Smooth muscle cell (in vitro differentiated cells): ENCODE measurements around the gene NME2. TPM values are rescaled to one million over a fixed set of nuclear protein-coding genes. Genes with fewer than 3 reads are reported as not detected.

Source experiments
- DNase-seq: peaks from one replicate; lab custom pipeline; 2025; ENCODE audit not compliant: unreplicated experiment; lab: John Stamatoyannopoulos, UW
- H2AFZ ChIP-seq: fragments of 200-600 bp; sonication (generic); 2 replicates; pipeline ENCODE4 v1.6.0; 2016; ENCODE audit warnings: antibody characterized with exemption, low read depth, mild to moderate bottlenecking
- H3F3A ChIP-seq: fragments of 200-600 bp; sonication (generic); 2 replicates; pipeline ENCODE4 v1.6.0; 2017; ENCODE audit warnings: antibody characterized with exemption, low read depth
- H3K27ac ChIP-seq: fragments of 200-600 bp; sonication (generic); 2 replicates; pipeline ENCODE4 v1.5.1; 2016; ENCODE audit warnings: low read depth, mild to moderate bottlenecking
- H3K27me3 ChIP-seq: fragments of 200-600 bp; sonication (generic); 2 replicates; pipeline ENCODE4 v1.6.1; 2016; ENCODE audit warnings: low read depth, mild to moderate bottlenecking
- H3K36me3 ChIP-seq: fragments of 200-600 bp; sonication (generic); 2 replicates; pipeline ENCODE4 v1.5.1; 2016; ENCODE audit warnings: low read depth
- H3K4me1 ChIP-seq: fragments of 200-600 bp; sonication (generic); 2 replicates; pipeline ENCODE4 v1.5.1; 2016; ENCODE audit warnings: low read depth
- H3K4me2 ChIP-seq: fragments of 200-600 bp; sonication (generic); 2 replicates; pipeline ENCODE4 v1.6.0; 2016; ENCODE audit warnings: mild to moderate bottlenecking
- H3K4me3 ChIP-seq: fragments of 200-600 bp; sonication (generic); 2 replicates; pipeline ENCODE4 v1.5.1; 2016; ENCODE audit warnings: mild to moderate bottlenecking
- H3K79me2 ChIP-seq: fragments of 200-600 bp; sonication (generic); 2 replicates; pipeline ENCODE4 v1.6.0; 2016; ENCODE audit warnings: low read depth, mild to moderate bottlenecking
- H3K9ac ChIP-seq: fragments of 200-600 bp; sonication (generic); 2 replicates; pipeline ENCODE4 v1.6.0; 2016; ENCODE audit warnings: low read depth
- H3K9me3 ChIP-seq: fragments of 200-600 bp; sonication (generic); replicated peaks from 2 replicates; pipeline ENCODE4 v1.5.1; 2016; ENCODE audit warnings: low read depth
- H4K20me1 ChIP-seq: fragments of 200-600 bp; sonication (generic); 2 replicates; pipeline ENCODE4 v1.6.0; 2016; ENCODE audit warnings: low read depth
- WGBS: methylation state at CpG from one replicate; pipeline ENCODE4 v1.1.7; 2016; ENCODE audit warnings: low lambda C conversion rate; 5-methylcytosine and 5-hydroxymethylcytosine counted together
- polyA plus RNA-seq: library from polyadenylated mRNA; unstranded; fragments of >200 nt; fragmentation: Nextera tagmentation; extraction: Ambion mirVana; gene quantifications from 2 replicates; pipeline ENCODE4 v1.2.1, GENCODE V29; 2016
- total RNA-seq: library from RNA; depleted of rRNA; stranded (reverse); fragments of >200 nt; gene quantifications from 2 replicates; pipeline ENCODE4 v1.2.3, GENCODE V29; 2014
- TF ChIP-seq, protein P1 (sequence below): fragments of 200-600 bp; sonication (generic); IDR thresholded peaks from 2 replicates; pipeline ENCODE4 v1.5.1; 2017; ENCODE audit warnings: borderline replicate concordance, mild to moderate bottlenecking, antibody characterized with exemption; ENCODE audit not compliant: insufficient read depth, poor library complexity, severe bottlenecking

The NME2 gene
- total and polyA plus RNA-seq, 2 experiments from 2014 or later: 496 to 675 TPM

DNA sequence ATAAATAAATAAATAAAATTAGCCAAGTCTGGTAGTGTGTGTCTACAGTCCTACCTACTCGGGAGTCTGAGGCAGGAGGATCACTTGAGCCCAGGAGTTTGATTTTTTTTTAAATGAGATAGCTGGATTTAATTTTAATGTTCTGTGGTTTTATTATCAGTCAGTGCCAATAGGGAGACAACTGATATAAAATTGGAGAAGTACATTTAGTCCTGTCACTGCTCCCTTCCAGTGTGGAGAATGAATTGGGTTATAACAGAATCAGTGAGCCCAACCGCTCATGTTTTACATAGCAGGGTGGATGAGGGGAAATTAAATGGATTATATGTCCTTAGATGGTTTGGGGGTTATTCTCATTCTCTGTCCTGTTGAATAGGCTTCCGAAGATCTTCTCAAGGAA lies 6.6 kb upstream of the NME2 start:
- Histone ChIP-seq H3K4me3 (no peak overlapping the region), H3K4me2 (no peak overlapping the region), H3K36me3 (peaks cover 10% of the 10 kb centered on the region), H3K9me3 (no peaks in the 10 kb centered on the region), H3K27me3 (no peaks in the 10 kb centered on the region), H2AFZ (no peak overlapping the region), H3K79me2 (peaks cover 35% of the 10 kb centered on the region), H3F3A (no peaks in the 10 kb centered on the region), H4K20me1 (no peaks in the 10 kb centered on the region), H3K9ac (no peak overlapping the region), H3K27ac (no peak overlapping the region), H3K4me1 (peaks cover 5% of the 10 kb centered on the region)
- DNase-seq: no peak
- 98% methylated on average over 3 of the region's 3 CpGs for WGBS
- TF ChIP-seq, protein P1, sequence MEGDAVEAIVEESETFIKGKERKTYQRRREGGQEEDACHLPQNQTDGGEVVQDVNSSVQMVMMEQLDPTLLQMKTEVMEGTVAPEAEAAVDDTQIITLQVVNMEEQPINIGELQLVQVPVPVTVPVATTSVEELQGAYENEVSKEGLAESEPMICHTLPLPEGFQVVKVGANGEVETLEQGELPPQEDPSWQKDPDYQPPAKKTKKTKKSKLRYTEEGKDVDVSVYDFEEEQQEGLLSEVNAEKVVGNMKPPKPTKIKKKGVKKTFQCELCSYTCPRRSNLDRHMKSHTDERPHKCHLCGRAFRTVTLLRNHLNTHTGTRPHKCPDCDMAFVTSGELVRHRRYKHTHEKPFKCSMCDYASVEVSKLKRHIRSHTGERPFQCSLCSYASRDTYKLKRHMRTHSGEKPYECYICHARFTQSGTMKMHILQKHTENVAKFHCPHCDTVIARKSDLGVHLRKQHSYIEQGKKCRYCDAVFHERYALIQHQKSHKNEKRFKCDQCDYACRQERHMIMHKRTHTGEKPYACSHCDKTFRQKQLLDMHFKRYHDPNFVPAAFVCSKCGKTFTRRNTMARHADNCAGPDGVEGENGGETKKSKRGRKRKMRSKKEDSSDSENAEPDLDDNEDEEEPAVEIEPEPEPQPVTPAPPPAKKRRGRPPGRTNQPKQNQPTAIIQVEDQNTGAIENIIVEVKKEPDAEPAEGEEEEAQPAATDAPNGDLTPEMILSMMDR: no peak

DNA sequence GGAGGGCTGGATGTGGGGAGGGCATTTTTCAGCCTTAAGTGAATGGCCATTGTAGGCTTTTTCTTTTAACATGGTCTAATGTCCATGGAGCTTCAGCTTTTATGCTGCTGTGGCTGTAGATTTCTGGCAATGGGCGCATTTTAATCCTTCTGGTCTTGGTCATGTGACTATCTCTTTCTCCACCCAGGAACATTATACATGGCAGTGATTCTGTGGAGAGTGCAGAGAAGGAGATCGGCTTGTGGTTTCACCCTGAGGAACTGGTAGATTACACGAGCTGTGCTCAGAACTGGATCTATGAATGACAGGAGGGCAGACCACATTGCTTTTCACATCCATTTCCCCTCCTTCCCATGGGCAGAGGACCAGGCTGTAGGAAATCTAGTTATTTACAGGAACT lies 4.7 kb upstream of the NME2 start:
- TF ChIP-seq, protein P1: no peak
- Histone ChIP-seq H3K27ac (no peak overlapping the region), H3K27me3 (no peaks in the 10 kb centered on the region), H3K79me2 (peaks cover 15% of the 10 kb centered on the region), H3K9me3 (no peaks in the 10 kb centered on the region), H3K4me1 (no peaks in the 10 kb centered on the region), H3K4me3 (no peak overlapping the region), H3K36me3 (peaks cover 10% of the 10 kb centered on the region), H2AFZ (no peak overlapping the region), H3F3A (no peaks in the 10 kb centered on the region), H3K4me2 (no peak overlapping the region), H4K20me1 (no peaks in the 10 kb centered on the region), H3K9ac (no peak overlapping the region)
- WGBS: 97% methylated on average over 3 of the region's 3 CpGs
- DNase-seq: no peak

DNA sequence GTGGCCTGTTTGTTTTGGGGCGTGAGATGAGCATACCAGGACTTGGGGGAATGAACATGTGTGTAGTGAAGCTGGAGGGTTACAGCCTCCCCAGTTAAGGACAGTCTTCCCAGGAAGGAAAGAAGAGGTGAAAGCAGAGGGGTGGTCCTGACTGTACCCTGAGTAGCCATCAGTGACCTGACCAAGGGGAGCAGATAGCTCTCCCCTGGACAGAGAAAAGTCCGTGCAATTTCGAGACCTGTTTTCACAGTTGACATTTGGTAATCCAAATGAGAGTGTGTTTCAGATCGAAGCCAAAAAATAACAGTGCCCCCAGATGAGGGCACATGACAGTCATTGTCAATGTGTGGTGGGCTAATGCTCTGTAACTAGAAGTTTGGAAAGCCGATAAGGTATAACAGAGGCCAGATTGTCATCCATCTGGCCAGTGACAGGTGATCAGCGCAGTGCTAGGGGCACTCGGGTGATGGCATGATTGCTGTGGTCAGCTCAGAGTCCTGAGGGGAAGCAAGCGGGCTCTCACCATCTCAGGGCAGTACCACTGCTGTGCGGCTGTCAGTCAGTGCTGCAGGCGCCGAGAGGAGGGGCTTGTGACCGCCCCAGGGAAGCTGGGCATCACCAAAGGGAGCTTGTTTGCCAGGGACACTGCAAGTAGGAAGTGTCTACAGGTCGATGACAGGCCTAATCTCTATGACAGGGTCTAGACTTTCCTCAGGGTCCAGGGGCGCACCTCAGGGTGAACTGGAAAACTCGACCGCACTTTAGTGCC lies 1.1 kb upstream of the NME2 start:
- peaks cover 16% of the 10 kb centered on the region for H3K79me2 ChIP-seq
- H3K4me2 ChIP-seq: peak overlapping the region; percentile 96
- no peak for DNase-seq
- H2AFZ ChIP-seq: no peak overlapping the region
- no peaks in the 10 kb centered on the region for H3K27me3 ChIP-seq
- H3K9me3 ChIP-seq: no peaks in the 10 kb centered on the region
- peak overlapping the region; percentile 86 for H3K9ac ChIP-seq
- TF ChIP-seq, protein P1: no peak
- peak overlapping the region; percentile 92 for H3K4me3 ChIP-seq
- no peak overlapping the region for H3K27ac ChIP-seq
- peaks cover 10% of the 10 kb centered on the region for H3F3A ChIP-seq
- H3K4me1 ChIP-seq: peaks cover 9% of the 10 kb centered on the region
- peaks cover 11% of the 10 kb centered on the region for H3K36me3 ChIP-seq
- H4K20me1 ChIP-seq: peaks cover 25% of the 10 kb centered on the region
- 54% methylated on average over 15 of the region's 16 CpGs for WGBS
